Measurements from ENCODE around the gene KCNIP1. TPM values are rescaled to one million over a fixed set of nuclear protein-coding genes. Genes with fewer than 3 reads are reported as not detected.

The KCNIP1 gene
- total RNA-seq, 1 donor from 2014 or later, result 2.3 TPM

GRCh38 chr5:170478306-170478705 is 25.5 kb upstream of the KCNIP1 start:
- DNase-seq (ENCODE audit: low spot score in 2 of 2, unreplicated experiment in 2 of 2), result no peak
- Mint-ChIP-seq H3K9me3 (no peaks in the 10 kb centered on the region), H3K4me3 (no peak overlapping the region), H3K27me3 (ENCODE audit: low read depth) (peaks cover 37% of the 10 kb centered on the region), H3K36me3 (no peaks in the 10 kb centered on the region), H3K4me1 (peaks cover 14% of the 10 kb centered on the region), H3K27ac (no peak overlapping the region)
- TF ChIP-seq, protein P1, sequence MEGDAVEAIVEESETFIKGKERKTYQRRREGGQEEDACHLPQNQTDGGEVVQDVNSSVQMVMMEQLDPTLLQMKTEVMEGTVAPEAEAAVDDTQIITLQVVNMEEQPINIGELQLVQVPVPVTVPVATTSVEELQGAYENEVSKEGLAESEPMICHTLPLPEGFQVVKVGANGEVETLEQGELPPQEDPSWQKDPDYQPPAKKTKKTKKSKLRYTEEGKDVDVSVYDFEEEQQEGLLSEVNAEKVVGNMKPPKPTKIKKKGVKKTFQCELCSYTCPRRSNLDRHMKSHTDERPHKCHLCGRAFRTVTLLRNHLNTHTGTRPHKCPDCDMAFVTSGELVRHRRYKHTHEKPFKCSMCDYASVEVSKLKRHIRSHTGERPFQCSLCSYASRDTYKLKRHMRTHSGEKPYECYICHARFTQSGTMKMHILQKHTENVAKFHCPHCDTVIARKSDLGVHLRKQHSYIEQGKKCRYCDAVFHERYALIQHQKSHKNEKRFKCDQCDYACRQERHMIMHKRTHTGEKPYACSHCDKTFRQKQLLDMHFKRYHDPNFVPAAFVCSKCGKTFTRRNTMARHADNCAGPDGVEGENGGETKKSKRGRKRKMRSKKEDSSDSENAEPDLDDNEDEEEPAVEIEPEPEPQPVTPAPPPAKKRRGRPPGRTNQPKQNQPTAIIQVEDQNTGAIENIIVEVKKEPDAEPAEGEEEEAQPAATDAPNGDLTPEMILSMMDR (IDR thresholded peaks at IDR 0.05; ENCODE audit: unreplicated experiment), result no peak

DNA sequence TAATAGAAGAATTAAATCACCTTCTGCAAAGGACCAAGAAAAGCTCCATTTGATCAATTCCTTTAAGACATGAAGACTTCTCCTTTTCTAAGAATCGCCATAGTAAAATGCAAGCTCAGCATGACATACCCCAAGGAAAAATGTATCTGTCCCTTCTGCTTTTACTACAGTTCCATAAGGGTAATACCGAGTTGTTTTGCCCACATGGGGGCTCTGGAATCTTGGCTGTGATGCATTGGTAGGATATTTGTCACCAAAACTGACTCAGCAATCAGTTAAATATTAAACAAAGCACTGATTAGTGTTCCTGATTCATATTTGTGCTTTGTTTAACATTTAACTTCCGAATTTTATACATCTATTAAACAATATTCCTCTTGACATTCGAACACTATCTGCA is 24.3 kb upstream of the KCNIP1 start:
- no peak for DNase-seq (ENCODE audit: low spot score in 2 of 2, unreplicated experiment in 2 of 2)
- TF ChIP-seq, protein P1 (IDR thresholded peaks at IDR 0.05; ENCODE audit: unreplicated experiment), result no peak
- peaks cover 15% of the 10 kb centered on the region for H3K4me1 Mint-ChIP-seq
- H3K9me3 Mint-ChIP-seq, result no peaks in the 10 kb centered on the region
- no peaks in the 10 kb centered on the region for H3K36me3 Mint-ChIP-seq
- H3K27ac Mint-ChIP-seq, result no peak overlapping the region
- H3K27me3 Mint-ChIP-seq (ENCODE audit: low read depth), result peaks cover 42% of the 10 kb centered on the region
- H3K4me3 Mint-ChIP-seq, result no peak overlapping the region

GRCh38 chr5:170480260-170480659 is 23.6 kb upstream of the KCNIP1 start:
- Mint-ChIP-seq H3K9me3 (no peaks in the 10 kb centered on the region), H3K27ac (no peak overlapping the region), H3K4me3 (no peak overlapping the region), H3K4me1 (peaks cover 17% of the 10 kb centered on the region), H3K36me3 (no peaks in the 10 kb centered on the region), H3K27me3 (ENCODE audit: low read depth) (peaks cover 42% of the 10 kb centered on the region)
- TF ChIP-seq, protein P1 (IDR thresholded peaks at IDR 0.05; ENCODE audit: unreplicated experiment), result no peak
- no peak for DNase-seq (ENCODE audit: low spot score in 2 of 2, unreplicated experiment in 2 of 2)

DNA sequence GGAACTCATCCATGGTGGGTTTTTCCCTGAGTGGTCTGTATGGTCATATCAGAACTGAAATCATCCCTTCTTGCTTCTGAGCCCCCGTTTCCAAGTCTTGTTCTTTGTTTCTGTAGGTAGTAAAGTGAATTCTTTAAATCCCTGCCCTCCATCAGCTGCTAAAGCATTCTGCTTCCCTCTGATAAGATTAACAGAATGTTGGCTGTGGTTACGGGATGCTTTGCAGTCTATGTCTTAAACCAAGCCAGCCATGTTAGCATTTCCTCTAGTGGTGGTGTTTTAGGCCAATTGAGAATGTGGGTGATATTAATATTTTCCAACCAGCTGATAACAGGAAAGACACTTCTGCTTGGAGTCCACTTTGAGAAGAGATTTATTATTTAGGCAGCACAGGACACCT is 22.0 kb upstream of the KCNIP1 start:
- no peaks in the 10 kb centered on the region for H3K9me3 Mint-ChIP-seq
- TF ChIP-seq, protein P1 (IDR thresholded peaks at IDR 0.05; ENCODE audit: unreplicated experiment), result no peak
- H3K36me3 Mint-ChIP-seq, result no peaks in the 10 kb centered on the region
- DNase-seq (ENCODE audit: low spot score in 2 of 2, unreplicated experiment in 2 of 2), result no peak
- peaks cover 42% of the 10 kb centered on the region for H3K27me3 Mint-ChIP-seq (ENCODE audit: low read depth)
- peaks cover 17% of the 10 kb centered on the region for H3K4me1 Mint-ChIP-seq
- no peak overlapping the region for H3K4me3 Mint-ChIP-seq
- H3K27ac Mint-ChIP-seq, result no peak overlapping the region

- Mint-ChIP-seq H3K4me3 (no peak overlapping the region), H3K36me3 (no peaks in the 10 kb centered on the region), H3K27me3 (ENCODE audit: low read depth) (peaks cover 42% of the 10 kb centered on the region), H3K4me1 (peaks cover 17% of the 10 kb centered on the region), H3K27ac (no peak overlapping the region), H3K9me3 (no peaks in the 10 kb centered on the region)
- TF ChIP-seq, protein P1 (IDR thresholded peaks at IDR 0.05; ENCODE audit: unreplicated experiment), result no peak
- no peak for DNase-seq (ENCODE audit: low spot score in 2 of 2, unreplicated experiment in 2 of 2)
Observed at GRCh38 chr5:170482511-170482910, 21.3 kb upstream of the KCNIP1 start.

Measured in mesothelial cell of epicardium (in vitro differentiated cells).